ENCODE results near the gene GET3.

The GET3 gene

GRCh38 chr19:12703046-12703445 lies 34.3 kb upstream of the GET3 start:
- H3K4me3 ChIP-seq (IDR thresholded peaks at IDR 0.05; ENCODE audit: insufficient read depth, low read depth, low read length), result no peak overlapping the region
- H3K4me1 ChIP-seq (ENCODE audit: low read depth, poor library complexity, severe bottlenecking), result peaks cover 11% of the 10 kb centered on the region
- H3K9ac ChIP-seq, result no peak overlapping the region
- no peaks in the 10 kb centered on the region for H4K20me1 ChIP-seq (ENCODE audit: insufficient read depth)
- no peaks in the 10 kb centered on the region for H3K27me3 ChIP-seq (ENCODE audit: insufficient read depth, low read depth)
- no peaks in the 10 kb centered on the region for H3K79me2 ChIP-seq (ENCODE audit: insufficient read depth, low read depth)
- no peak overlapping the region for H2AFZ ChIP-seq (ENCODE audit: low read depth)
- no peak overlapping the region for H3K27ac ChIP-seq
- no peak for TF ChIP-seq CTCF (conservative IDR thresholded peaks at IDR 0.05; ENCODE audit: low read depth, low read length)
- H3K4me2 ChIP-seq, result no peak overlapping the region
- H3K36me3 ChIP-seq (ENCODE audit: insufficient read depth), result no peaks in the 10 kb centered on the region; the same call in 1 of the 2 replicates

- Histone ChIP-seq H3K79me2 (ENCODE audit: insufficient read depth, low read depth) (no peaks in the 10 kb centered on the region), H3K4me1 (ENCODE audit: low read depth, poor library complexity, severe bottlenecking) (no peaks in the 10 kb centered on the region), H3K9ac (no peak overlapping the region), H3K27ac (no peak overlapping the region), H3K4me2 (no peak overlapping the region), H2AFZ (ENCODE audit: low read depth) (no peak overlapping the region), H3K27me3 (ENCODE audit: insufficient read depth, low read depth) (no peaks in the 10 kb centered on the region), H4K20me1 (ENCODE audit: insufficient read depth) (no peaks in the 10 kb centered on the region), H3K36me3 (ENCODE audit: insufficient read depth) (no peaks in the 10 kb centered on the region; the same call in 1 of the 2 replicates), H3K4me3 (IDR thresholded peaks at IDR 0.05; ENCODE audit: insufficient read depth, low read depth, low read length) (no peak overlapping the region)
- TF ChIP-seq CTCF (conservative IDR thresholded peaks at IDR 0.05; ENCODE audit: low read depth, low read length), result no peak
These were observed 32.1 kb upstream of the GET3 start for GRCh38 chr19:12705169-12705568.

GRCh38 chr19:12705654-12706331 lies 31.5 kb upstream of the GET3 start:
- H2AFZ ChIP-seq (ENCODE audit: low read depth), result no peak overlapping the region
- TF ChIP-seq CTCF (conservative IDR thresholded peaks at IDR 0.05; ENCODE audit: low read depth, low read length), result no peak
- H3K4me3 ChIP-seq (IDR thresholded peaks at IDR 0.05; ENCODE audit: insufficient read depth, low read depth, low read length), result no peak overlapping the region
- H3K36me3 ChIP-seq (ENCODE audit: insufficient read depth), result peaks cover 3% of the 10 kb centered on the region; the same call in 1 of the 2 replicates
- H3K27me3 ChIP-seq (ENCODE audit: insufficient read depth, low read depth), result no peaks in the 10 kb centered on the region
- H3K4me1 ChIP-seq (ENCODE audit: low read depth, poor library complexity, severe bottlenecking), result no peaks in the 10 kb centered on the region
- no peak overlapping the region for H3K4me2 ChIP-seq
- H3K9ac ChIP-seq, result no peak overlapping the region
- H4K20me1 ChIP-seq (ENCODE audit: insufficient read depth), result no peaks in the 10 kb centered on the region
- H3K27ac ChIP-seq, result no peak overlapping the region
- no peaks in the 10 kb centered on the region for H3K79me2 ChIP-seq (ENCODE audit: insufficient read depth, low read depth)

GRCh38 chr19:12706332-12706718 lies 31.0 kb upstream of the GET3 start:
- H3K4me2 ChIP-seq, result no peak overlapping the region
- H3K4me3 ChIP-seq (IDR thresholded peaks at IDR 0.05; ENCODE audit: insufficient read depth, low read depth, low read length), result no peak overlapping the region
- peaks cover 3% of the 10 kb centered on the region; the same call in 1 of the 2 replicates for H3K36me3 ChIP-seq (ENCODE audit: insufficient read depth)
- TF ChIP-seq CTCF (conservative IDR thresholded peaks at IDR 0.05; ENCODE audit: low read depth, low read length), result no peak
- no peaks in the 10 kb centered on the region for H4K20me1 ChIP-seq (ENCODE audit: insufficient read depth)
- no peaks in the 10 kb centered on the region for H3K4me1 ChIP-seq (ENCODE audit: low read depth, poor library complexity, severe bottlenecking)
- no peak overlapping the region for H3K27ac ChIP-seq
- H3K9ac ChIP-seq, result no peak overlapping the region
- H3K79me2 ChIP-seq (ENCODE audit: insufficient read depth, low read depth), result no peaks in the 10 kb centered on the region
- no peak overlapping the region for H2AFZ ChIP-seq (ENCODE audit: low read depth)
- no peaks in the 10 kb centered on the region for H3K27me3 ChIP-seq (ENCODE audit: insufficient read depth, low read depth)
